ENCODE data around the gene RNU6-1.

The RNU6-1 gene

GRCh38 chr15:67832031-67832551 is 7.8 kb downstream of the RNU6-1 start:
- no peak for DNase-seq

- no peak for DNase-seq
Measured at GRCh38 chr15:67831363-67831762, 8.5 kb downstream of the RNU6-1 start.

- no peak for DNase-seq
Measured at GRCh38 chr15:67829647-67830504, 10.0 kb downstream of the RNU6-1 start.

- no peak for DNase-seq
Measured at GRCh38 chr15:67828969-67829646, 10.7 kb downstream of the RNU6-1 start.

GRCh38 chr15:67828278-67828968 is 11.4 kb downstream of the RNU6-1 start:
- no peak for DNase-seq

- no peak for DNase-seq
Measured at GRCh38 chr15:67827562-67828277, 12.1 kb downstream of the RNU6-1 start.

- DNase-seq, result no peak
Measured at GRCh38 chr15:67826717-67827561, 12.9 kb downstream of the RNU6-1 start.

- no peak for DNase-seq
Measured at GRCh38 chr15:67825881-67826716, 13.7 kb downstream of the RNU6-1 start.

- DNase-seq, result no peak
Measured at GRCh38 chr15:67824976-67825880, 14.6 kb downstream of the RNU6-1 start, which contains the start of gene SKOR1. TSS of gene SKOR1 (plus strand) at chr15:67825509. CDS start at chr15:67825603, 94 bp downstream.

- DNase-seq, result no peak
Measured at GRCh38 chr15:67824197-67824968, 15.5 kb downstream of the RNU6-1 start.

GRCh38 chr15:67823314-67824196 is 16.3 kb downstream of the RNU6-1 start:
- DNase-seq, result no peak

- DNase-seq, result no peak
Measured at GRCh38 chr15:67822537-67823313, 17.1 kb downstream of the RNU6-1 start.

GRCh38 chr15:67821784-67822440 is 17.9 kb downstream of the RNU6-1 start:
- no peak for DNase-seq

- no peak for DNase-seq
Measured at GRCh38 chr15:67820992-67821783, 18.7 kb downstream of the RNU6-1 start.
